ENCODE results near the gene UBXN1.
"Not testable (repeated sequence)": the region's sequence is repeated elsewhere in the genome, so short reads cannot be mapped to it uniquely, and the experiment has no call there.

Gene UBXN1

GRCh38 chr11:62708392-62708791, 29.5 kb upstream of the UBXN1 start:
- no peak for DNase-seq

GRCh38 chr11:62707277-62707861, 28.5 kb upstream of the UBXN1 start, which contains the start of the genes BSCL2 and GNG3:
BSCL2 (minus strand) TSS chr11:62707424; CDS start chr11:62707195, 229 bp downstream.
GNG3 (plus strand) TSS chr11:62707676; CDS start chr11:62708296, 620 bp downstream.
- DNase-seq = peak in 12 of 14 donors; percentile 8 to 99 (median 51)

GRCh38 chr11:62706850-62707247, 28.0 kb upstream of the UBXN1 start:
- peak in 2 of 14 donors; percentile 35 to 51 for DNase-seq

GRCh38 chr11:62705880-62706849, 27.3 kb upstream of the UBXN1 start:
- DNase-seq = peak; percentile 42 to 96 (median 90)

- no peak for DNase-seq
These were observed 26.5 kb upstream of the UBXN1 start for GRCh38 chr11:62705413-62705812.

- DNase-seq = not testable (repeated sequence)
These were observed 25.0 kb upstream of the UBXN1 start for GRCh38 chr11:62703921-62704320.

GRCh38 chr11:62702246-62702645, 23.4 kb upstream of the UBXN1 start:
- no peak for DNase-seq

- DNase-seq = peak in 13 of 14 donors; percentile 3 to 91 (median 40)
These were observed 15.7 kb upstream of the UBXN1 start for GRCh38 chr11:62694455-62695167.

GRCh38 chr11:62693624-62694023, 14.8 kb upstream of the UBXN1 start:
- DNase-seq = not testable (repeated sequence)

GRCh38 chr11:62689421-62690183, 10.7 kb upstream of the UBXN1 start, which contains the start of gene LRRN4CL:
LRRN4CL (minus strand) TSS chr11:62689530; CDS start chr11:62688508, 1,022 bp downstream.
- DNase-seq = peak in 2 of 14 donors; percentile 19 to 32

- no peak for DNase-seq
These were observed 9.6 kb upstream of the UBXN1 start for GRCh38 chr11:62688491-62688890.

- DNase-seq = no peak
These were observed 8.9 kb upstream of the UBXN1 start for GRCh38 chr11:62687508-62688396.

- DNase-seq = no peak
These were observed 3.6 kb upstream of the UBXN1 start for GRCh38 chr11:62682518-62682917.

- no peak for DNase-seq
These were observed 2.0 kb upstream of the UBXN1 start for GRCh38 chr11:62680825-62681240.

GRCh38 chr11:62678433-62678769, 472 bp downstream of the UBXN1 start:
- peak in 1 of 14 donors; percentile 31 for DNase-seq

- no peak for DNase-seq
These were observed 1.2 kb downstream of the UBXN1 start for GRCh38 chr11:62677714-62678113.

- no peak for DNase-seq
These were observed 1.7 kb downstream of the UBXN1 start for GRCh38 chr11:62677156-62677555.

- DNase-seq = no peak
These were observed 2.2 kb downstream of the UBXN1 start for GRCh38 chr11:62676698-62677097.

- not testable (repeated sequence) for DNase-seq
These were observed 3.5 kb downstream of the UBXN1 start for GRCh38 chr11:62675415-62675814.

GRCh38 chr11:62673196-62673525, 5.7 kb downstream of the UBXN1 start:
- DNase-seq = no peak
